Jurkat, Clone E6-1 (cell line): ENCODE results near the gene SOWAHA.
"Not testable (repeated sequence)": the region's sequence is repeated elsewhere in the genome, so short reads cannot be mapped to it uniquely, and the experiment has no call there.

ENCODE experiments used
- DNase-seq: peaks from one replicate; pipeline ENCODE4 v3.0.0-alpha.2; 2011; ENCODE audit warnings: low read depth, low spot score
- H3K4me3 ChIP-seq: 2 replicates; pipeline ENCODE4 v1.5.1; 2011; ENCODE audit warnings: mild to moderate bottlenecking, low read length, control low read depth, moderate library complexity

The SOWAHA gene

DNA sequence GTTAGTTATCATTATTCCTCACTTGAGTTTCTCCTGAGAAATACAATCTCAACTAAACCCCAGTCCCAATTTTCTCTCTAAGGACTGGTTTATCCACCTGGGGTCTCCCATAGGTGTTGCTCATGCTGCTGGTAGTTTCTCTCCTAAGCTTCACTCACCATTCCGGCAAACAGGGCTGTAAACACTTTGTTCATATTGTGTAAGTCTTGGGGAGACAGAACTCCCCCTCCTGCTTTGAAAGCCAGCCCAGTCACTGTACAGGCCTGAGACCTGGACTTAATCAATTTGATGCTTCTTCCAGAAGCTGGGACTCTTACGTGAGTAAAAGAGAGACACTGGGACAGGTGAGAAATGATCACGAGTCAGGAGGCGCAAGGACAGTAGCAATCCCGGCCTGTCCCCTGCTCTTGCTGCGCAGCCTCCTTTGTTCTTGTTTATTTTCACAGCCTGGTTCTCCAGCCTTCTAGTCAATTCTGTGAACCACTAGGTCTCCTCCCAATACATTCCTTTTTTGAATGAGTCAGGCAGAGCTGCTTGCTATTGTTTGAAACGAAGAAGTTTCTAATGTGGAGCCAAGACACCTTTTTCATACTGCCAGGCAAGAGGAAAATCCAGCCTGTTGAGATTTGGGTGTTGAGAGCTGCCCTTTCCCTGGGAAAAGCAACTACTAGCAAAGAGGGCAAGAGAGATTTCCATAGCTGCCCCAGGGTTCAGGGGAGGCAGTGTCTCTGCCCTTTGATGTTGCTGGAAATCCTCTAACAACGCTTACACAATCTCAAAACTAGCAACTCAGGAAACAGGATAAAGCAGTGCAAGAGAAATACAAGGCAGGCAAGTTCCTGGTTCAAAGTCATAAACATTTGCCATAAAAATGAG lies 26.6 kb downstream of the SOWAHA start:
- H3K4me3 ChIP-seq = no peak overlapping the region
- DNase-seq = no peak

DNA sequence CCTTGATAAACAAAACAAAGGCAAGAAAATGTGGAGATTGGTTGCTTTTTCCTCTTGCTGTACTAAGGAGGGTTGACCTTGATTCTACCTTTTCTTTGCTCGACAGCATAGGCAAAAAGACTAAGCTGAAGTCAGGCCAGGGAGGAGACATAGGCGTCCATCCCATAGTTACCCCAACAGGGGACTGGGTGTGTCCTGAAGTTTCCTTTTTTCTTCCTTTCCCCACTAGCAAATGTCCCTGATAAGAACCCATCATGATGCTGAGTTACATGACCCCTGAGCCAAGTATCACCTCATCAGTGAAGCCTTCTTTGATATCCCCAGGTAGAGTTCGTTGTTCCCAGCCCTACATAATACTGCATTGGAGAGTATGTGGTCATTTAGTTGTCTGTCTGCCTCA lies 27.2 kb downstream of the SOWAHA start:
- DNase-seq = no peak
- H3K4me3 ChIP-seq = no peak overlapping the region

GRCh38 chr5:132840896-132841295 lies 27.8 kb downstream of the SOWAHA start:
- no peak overlapping the region for H3K4me3 ChIP-seq
- DNase-seq = no peak

GRCh38 chr5:132841305-132841704 lies 28.2 kb downstream of the SOWAHA start:
- DNase-seq = no peak
- H3K4me3 ChIP-seq = no peak overlapping the region

DNA sequence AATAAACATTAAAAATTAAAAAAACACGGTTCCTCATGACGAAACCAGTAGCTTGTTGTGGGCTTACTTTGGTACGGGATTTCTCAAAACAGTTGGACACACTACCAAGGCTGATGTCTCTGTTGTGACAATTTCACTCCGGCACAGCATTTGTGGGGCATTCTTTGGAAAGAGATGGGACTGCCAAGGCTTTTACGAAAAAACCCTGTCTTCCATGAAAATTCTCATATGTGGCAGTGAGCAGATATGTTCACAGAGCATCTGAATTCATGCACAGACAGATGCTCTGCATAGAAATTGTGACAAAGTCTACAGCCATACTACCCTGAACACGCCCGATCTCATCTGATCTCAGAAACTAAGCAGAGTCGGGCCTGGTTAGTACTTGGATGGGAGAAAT lies 35.2 kb downstream of the SOWAHA start:
- DNase-seq = no peak
- no peak overlapping the region for H3K4me3 ChIP-seq

- no peak for DNase-seq
Measured at GRCh38 chr5:132849347-132849746, 36.2 kb downstream of the SOWAHA start.

GRCh38 chr5:132850066-132850465 lies 37.0 kb downstream of the SOWAHA start:
- no peak for DNase-seq
- H3K4me3 ChIP-seq = no peak overlapping the region

More at GRCh38 chr5:132849347-132849746, 36.2 kb downstream of the SOWAHA start:
- H3K4me3 ChIP-seq = no peak overlapping the region

GRCh38 chr5:132853323-132853722 lies 40.2 kb downstream of the SOWAHA start:
- no peak overlapping the region for H3K4me3 ChIP-seq
- no peak for DNase-seq

GRCh38 chr5:132853790-132854189 lies 40.7 kb downstream of the SOWAHA start:
- H3K4me3 ChIP-seq = no peak overlapping the region
- peak; percentile 19 for DNase-seq

GRCh38 chr5:132854301-132854700 lies 41.2 kb downstream of the SOWAHA start:
- no peak for DNase-seq
- H3K4me3 ChIP-seq = no peak overlapping the region

DNA sequence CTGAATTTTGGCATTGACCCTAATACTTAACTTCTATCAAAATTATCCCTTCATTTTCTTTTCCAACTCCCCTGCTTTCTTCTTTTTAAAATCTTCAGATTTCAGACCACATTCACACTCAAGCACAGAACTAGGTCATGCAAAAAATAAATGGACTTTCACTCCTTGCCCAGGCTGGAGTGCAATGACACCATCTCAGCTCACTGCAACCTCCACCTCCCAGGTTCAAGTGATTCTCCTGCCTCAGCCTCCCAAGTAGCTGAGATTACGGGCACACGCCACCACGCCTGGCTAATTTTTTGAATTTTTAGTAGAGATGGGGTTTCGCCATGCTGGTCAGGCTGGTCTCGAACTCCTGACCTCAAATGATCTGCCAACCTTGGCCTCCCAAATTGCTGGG lies 41.9 kb downstream of the SOWAHA start:
- not testable (repeated sequence) for H3K4me3 ChIP-seq, DNase-seq

DNA sequence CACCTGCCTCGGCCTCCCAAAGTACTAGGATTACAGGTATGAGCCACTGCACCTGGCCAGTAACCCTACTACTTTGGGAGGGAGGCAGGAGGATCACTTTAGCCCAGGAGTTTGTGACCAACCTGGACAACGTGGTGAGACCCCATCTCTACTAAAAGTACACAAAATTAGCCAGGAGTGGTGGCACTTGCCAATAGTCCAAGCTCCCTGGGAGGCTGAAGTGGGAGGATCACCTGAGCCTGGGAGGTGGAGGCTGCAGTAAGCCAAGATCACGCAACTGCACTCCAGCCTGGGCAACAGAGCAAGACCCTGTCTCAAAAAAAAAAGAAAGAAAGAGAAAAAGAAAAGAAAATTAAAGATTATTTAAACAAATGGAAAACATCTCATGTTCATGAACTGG lies 42.9 kb downstream of the SOWAHA start:
- no peak for DNase-seq
- no peak overlapping the region for H3K4me3 ChIP-seq

DNA sequence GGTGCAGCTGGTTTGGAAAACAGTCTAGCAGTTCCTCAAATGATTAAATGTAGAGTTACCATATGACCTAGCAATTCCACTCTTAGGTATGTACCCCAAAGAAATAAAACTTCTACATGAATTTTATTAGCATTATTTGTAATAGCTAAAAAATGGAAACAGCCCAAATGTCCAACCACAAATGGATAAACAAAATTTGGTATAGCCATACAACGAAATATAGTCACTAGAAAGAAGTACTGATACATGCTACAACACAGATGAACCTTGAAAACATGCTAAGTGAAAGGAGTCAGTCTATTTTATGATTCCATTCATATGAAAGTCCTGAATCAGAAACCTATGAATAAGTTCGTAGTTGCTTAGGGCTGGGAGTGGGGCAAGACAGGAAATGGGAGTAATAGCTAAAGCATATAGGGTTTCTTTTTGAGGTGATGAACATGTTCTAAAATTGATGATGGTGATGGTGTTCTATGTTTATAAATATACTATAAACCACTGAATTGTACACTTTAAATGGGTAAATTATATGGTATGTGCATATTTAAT lies 46.9 kb downstream of the SOWAHA start:
- no peak for DNase-seq
- no peak overlapping the region for H3K4me3 ChIP-seq

DNA sequence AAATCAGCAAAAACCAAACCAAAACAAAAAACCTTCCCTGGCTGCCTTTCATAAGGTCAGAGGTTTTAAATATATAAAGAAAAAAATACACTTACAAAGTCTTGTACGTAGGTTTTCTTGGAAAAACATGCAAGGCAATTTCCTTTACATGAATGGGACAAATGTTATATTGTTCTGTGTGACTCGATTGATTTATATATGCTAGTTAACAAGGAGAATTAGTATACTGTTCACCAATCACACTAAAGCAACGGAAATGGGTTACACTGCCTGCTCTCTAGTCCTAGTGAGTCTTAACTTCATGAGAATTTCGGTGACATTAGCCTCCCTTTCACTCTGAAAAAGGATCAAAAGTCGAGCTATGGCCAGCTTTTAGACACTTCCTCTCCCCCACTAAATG lies 47.6 kb downstream of the SOWAHA start:
- DNase-seq = no peak
- H3K4me3 ChIP-seq = no peak overlapping the region

DNA sequence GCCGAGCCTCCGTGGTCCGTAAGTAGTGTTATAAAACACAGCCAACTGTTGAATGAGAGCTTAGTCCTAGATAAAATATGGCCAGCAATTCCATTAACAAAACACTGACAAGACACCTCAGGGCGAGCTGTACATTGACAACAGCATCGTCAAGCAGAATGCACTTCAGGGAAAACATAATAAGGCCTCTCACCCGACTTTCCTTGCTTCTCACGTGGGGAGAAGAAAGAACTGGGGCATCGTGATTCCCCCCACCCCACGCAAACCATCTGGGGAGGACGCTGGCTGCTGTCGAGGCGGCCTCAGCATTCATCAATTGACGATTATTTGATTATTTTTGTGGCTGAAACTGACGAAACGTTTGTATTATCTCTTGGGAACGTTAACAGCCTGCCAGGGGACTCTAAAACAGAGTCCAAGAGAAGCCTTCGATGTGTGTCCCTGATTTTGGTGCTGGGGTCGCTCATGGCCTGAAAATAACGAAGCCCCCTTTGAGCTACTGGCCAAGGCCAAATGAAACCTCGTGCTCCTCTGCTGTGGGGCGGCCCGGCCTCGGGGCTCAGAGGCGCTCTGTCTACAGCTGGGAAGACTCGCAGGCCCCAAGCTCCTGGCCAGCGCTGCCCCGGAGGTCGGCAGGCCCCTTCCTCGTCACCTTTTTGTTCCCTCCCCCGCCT lies 52.7 kb downstream of the SOWAHA start:
- no peak for DNase-seq
- peak overlapping the region; percentile 95 for H3K4me3 ChIP-seq
